Body of pancreas (tissue), 4 donors: ENCODE measurements around the gene TTC21B. TPM values are rescaled to one million over a fixed set of nuclear protein-coding genes. Genes with fewer than 3 reads are reported as not detected.

Experiments
- ATAC-seq: fragments of 150-250 bp; one replicate; pipeline ENCODE4 v1.9.1; 2016
- DNase-seq, 4 donors: peaks; one replicate each; pipeline ENCODE4 v3.0.0-alpha.2; 2019
- H3K27ac ChIP-seq, 4 donors: fragments of 200-600 bp; sonication (generic); 1 replicate in 3 of 4; 2 replicates in 1 of 4; pipeline versions ENCODE4 v1.5.1 to v1.6.1; 2016 to 2019; ENCODE audit warnings: mild to moderate bottlenecking in 1 of 4, mixed read lengths in 1 of 4, moderate library complexity in 1 of 4
- H3K27me3 ChIP-seq, 2 donors: fragments of 200-600 bp; sonication (generic); one replicate each; pipeline ENCODE4 v1.6.0; 2016; ENCODE audit warnings: mild to moderate bottlenecking in 1 of 2
- H3K36me3 ChIP-seq, 2 donors: fragments of 200-600 bp; sonication (generic); replicated peaks in 1 of 2; 2 replicates each; pipeline ENCODE4 v1.5.1; 2016; ENCODE audit warnings: low read depth in 2 of 2; ENCODE audit not compliant: insufficient read depth in 1 of 2
- H3K4me1 ChIP-seq: fragments of 200-600 bp; sonication (generic); one replicate; pipeline ENCODE4 v1.6.0; 2016
- H3K4me3 ChIP-seq, 2 donors: fragments of 200-600 bp; sonication (generic); 1 replicate in 1 of 2; 2 replicates in 1 of 2; pipeline ENCODE4 v1.5.1; 2016 to 2019
- H3K9me3 ChIP-seq, 3 donors: fragments of 200-600 bp; sonication (generic); 1 replicate in 2 of 3; 2 replicates in 1 of 3; pipeline ENCODE4 v1.5.1; 2016
- POLR2A ChIP-seq, 3 donors: fragments of 450-650 bp; IDR thresholded peaks; one replicate each; pipeline ENCODE4 v1.6.1; 2016; ENCODE audit warnings: antibody characterized with exemption in 3 of 3, mild to moderate bottlenecking in 2 of 3
- WGBS, 2 donors: methylation state at CpG; one replicate each; pipeline ENCODE4 v1.1.5; 2017; 5-methylcytosine and 5-hydroxymethylcytosine counted together
- intact Hi-C: fragments of 100-400 bp; cut with DNase I; formaldehyde crosslinking; loops from one replicate; pipeline ENCODE4 v1.15.1; 2023
- total RNA-seq, 2 donors: library from RNA; depleted of rRNA; stranded (reverse); fragments of >200 nt; gene quantifications; one replicate each; pipeline ENCODE4 v1.1.0, GENCODE V29; 2016
- TF ChIP-seq, protein P1 (sequence below), 7 experiments: fragments of 450-650 bp in 4 of 7; fragments of 200-600 bp in 3 of 7; sonication (generic) in 3 of 7; IDR thresholded peaks; one replicate each; pipeline ENCODE4 v1.5.1; 2016 to 2019; ENCODE audit warnings: antibody characterized with exemption in 7 of 7

Gene TTC21B
- total RNA-seq, 2 donors from 2014 or later, result 27.4 to 29.3 TPM

DNA sequence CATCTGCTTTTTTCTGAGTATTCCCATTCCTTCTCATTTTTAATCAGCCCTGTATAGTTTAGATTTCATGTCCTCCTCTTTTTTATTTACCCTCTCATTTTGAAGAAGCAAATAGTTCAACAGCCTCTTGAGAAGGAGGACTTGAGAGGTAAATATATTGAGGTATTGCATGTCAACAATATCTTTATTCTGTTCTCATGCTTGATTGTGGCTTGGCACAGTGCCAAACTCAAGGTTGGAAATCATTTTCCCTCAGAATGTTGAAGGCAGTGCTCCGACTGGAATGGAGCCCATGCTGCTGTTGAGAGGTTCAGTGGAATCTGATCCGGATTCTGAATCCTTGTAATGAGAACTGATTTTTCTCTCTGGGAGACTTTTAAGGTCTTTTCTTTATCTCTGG, 128.5 kb downstream of the TTC21B start:
- H3K36me3 ChIP-seq, result no peaks in the 10 kb centered on the region
- peaks cover 9% of the 10 kb centered on the region for H3K4me1 ChIP-seq
- intact Hi-C loops, result no loop called here
- 8 to 32% methylated on average over 2 of the region's 2 CpGs for WGBS, 2 donors
- H3K9me3 ChIP-seq, result no peaks in the 10 kb centered on the region
- ATAC-seq (no peak), DNase-seq (peak; percentile 13 to 36 (median 24))
- no peaks in the 10 kb centered on the region for H3K27me3 ChIP-seq
- no peak overlapping the region for H3K27ac ChIP-seq
- no peak for TF ChIP-seq POLR2A (IDR thresholded peaks at IDR 0.05)
- TF ChIP-seq, protein P1, sequence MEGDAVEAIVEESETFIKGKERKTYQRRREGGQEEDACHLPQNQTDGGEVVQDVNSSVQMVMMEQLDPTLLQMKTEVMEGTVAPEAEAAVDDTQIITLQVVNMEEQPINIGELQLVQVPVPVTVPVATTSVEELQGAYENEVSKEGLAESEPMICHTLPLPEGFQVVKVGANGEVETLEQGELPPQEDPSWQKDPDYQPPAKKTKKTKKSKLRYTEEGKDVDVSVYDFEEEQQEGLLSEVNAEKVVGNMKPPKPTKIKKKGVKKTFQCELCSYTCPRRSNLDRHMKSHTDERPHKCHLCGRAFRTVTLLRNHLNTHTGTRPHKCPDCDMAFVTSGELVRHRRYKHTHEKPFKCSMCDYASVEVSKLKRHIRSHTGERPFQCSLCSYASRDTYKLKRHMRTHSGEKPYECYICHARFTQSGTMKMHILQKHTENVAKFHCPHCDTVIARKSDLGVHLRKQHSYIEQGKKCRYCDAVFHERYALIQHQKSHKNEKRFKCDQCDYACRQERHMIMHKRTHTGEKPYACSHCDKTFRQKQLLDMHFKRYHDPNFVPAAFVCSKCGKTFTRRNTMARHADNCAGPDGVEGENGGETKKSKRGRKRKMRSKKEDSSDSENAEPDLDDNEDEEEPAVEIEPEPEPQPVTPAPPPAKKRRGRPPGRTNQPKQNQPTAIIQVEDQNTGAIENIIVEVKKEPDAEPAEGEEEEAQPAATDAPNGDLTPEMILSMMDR (IDR thresholded peaks at IDR 0.05), result no peak
- no peak overlapping the region for H3K4me3 ChIP-seq

Other genes with a start within 250 kb of the TTC21B start
- 10 to 100 TPM; 29.7 to 64.9 TPM for gene GALNT3, start 159.5 kb downstream of the TTC21B start, total RNA-seq
- gene SCN1A, start 174.2 kb upstream of the TTC21B start, total RNA-seq, result not detected